Ishikawa (cell line): ENCODE results near the gene OPCML.

ENCODE experiments used
- CEBPB ChIP-seq: IDR thresholded peaks from 2 replicates; pipeline ENCODE4 v1.6.1; 2012
- FOXM1 ChIP-seq: IDR thresholded peaks from 2 replicates; pipeline ENCODE4 v1.6.1; 2012; ENCODE audit warnings: low read depth, borderline replicate concordance
- REST ChIP-seq: IDR thresholded peaks from 2 replicates; pipeline ENCODE4 v1.6.1; 2012; ENCODE audit warnings: low read depth, mild to moderate bottlenecking
- TAF1 ChIP-seq: IDR thresholded peaks from 2 replicates; pipeline ENCODE4 v1.6.1; 2012; ENCODE audit warnings: low read depth, mild to moderate bottlenecking

GRCh38 chr11:132770829-132771530 is 761.3 kb downstream of the OPCML start:
- no peak for TF ChIP-seq TAF1
- TF ChIP-seq REST: no peak
- TF ChIP-seq FOXM1: no peak
- no peak for TF ChIP-seq CEBPB
